HepG2 (cell line): ENCODE results near the gene EGLN2. TPM values are rescaled to one million over a fixed set of nuclear protein-coding genes. Genes with fewer than 3 reads are reported as not detected.

ENCODE experiments used
- DZIP1 ChIP-seq: sonication (generic); formaldehyde crosslinking; IDR thresholded peaks from 2 replicates; pipeline ENCODE4 v1.5.0; 2020; ENCODE audit warnings: mild to moderate bottlenecking, missing genetic modification reagents
- ELF1 ChIP-seq: sonication (generic); formaldehyde crosslinking; IDR thresholded peaks from 2 replicates; pipeline ENCODE4 v1.4.0; 2020; ENCODE audit warnings: missing genetic modification reagents
- FOSL1 ChIP-seq: sonication (generic); formaldehyde crosslinking; IDR thresholded peaks from 2 replicates; pipeline ENCODE4 v1.9.0; 2021; ENCODE audit warnings: missing genetic modification reagents, borderline replicate concordance
- JUNB ChIP-seq: sonication (generic); formaldehyde crosslinking; IDR thresholded peaks from 2 replicates; pipeline ENCODE4 v1.8.0; 2022; ENCODE audit warnings: missing genetic modification reagents, mild to moderate bottlenecking, borderline replicate concordance
- NR2F1 ChIP-seq, 2 experiments: fragments of 450-650 bp in 1 of 2; formaldehyde crosslinking in 1 of 2; IDR thresholded peaks; 2 replicates each; pipeline versions ENCODE4 v1.5.0 to v1.6.1; 2016 to 2020; ENCODE audit warnings: mild to moderate bottlenecking in 1 of 2, missing compliant biosample characterization in 1 of 2, missing genetic modification reagents in 1 of 2, moderate library complexity in 1 of 2
- PPARG ChIP-seq: conservative IDR thresholded peaks from 2 replicates; pipeline ENCODE4 v1.6.1; 2016; ENCODE audit warnings: missing biosample characterization, missing genetic modification reagents
- PRMT3 ChIP-seq: sonication (generic); formaldehyde crosslinking; IDR thresholded peaks from 2 replicates; pipeline ENCODE4 v1.8.1; 2022; ENCODE audit warnings: low read depth, mild to moderate bottlenecking, moderate library complexity, missing genetic modification reagents, borderline replicate concordance
- STAG1 ChIP-seq: sonication (generic); formaldehyde crosslinking; IDR thresholded peaks from 2 replicates; pipeline ENCODE4 v1.4.0; 2020; ENCODE audit warnings: missing genetic modification reagents
- STAT5B ChIP-seq: sonication (generic); formaldehyde crosslinking; IDR thresholded peaks from 2 replicates; pipeline ENCODE4 v1.4.0; 2020; ENCODE audit warnings: missing genetic modification reagents
- TERF1 ChIP-seq: sonication (generic); formaldehyde crosslinking; IDR thresholded peaks from 2 replicates; pipeline ENCODE4 v1.8.0; 2022; ENCODE audit warnings: mild to moderate bottlenecking, missing genetic modification reagents, moderate library complexity
- ZBTB7A ChIP-seq: sonication (generic); formaldehyde crosslinking; IDR thresholded peaks from 2 replicates; pipeline ENCODE4 v1.8.0; 2022; ENCODE audit warnings: mild to moderate bottlenecking, missing genetic modification reagents
- ZFP62 ChIP-seq: sonication (generic); formaldehyde crosslinking; IDR thresholded peaks from 2 replicates; pipeline ENCODE4 v1.4.0; 2020; ENCODE audit warnings: missing genetic modification reagents
- ZNF530 ChIP-seq: sonication (generic); formaldehyde crosslinking; IDR thresholded peaks from 2 replicates; pipeline ENCODE4 v1.5.0; 2020; ENCODE audit warnings: low read depth, mild to moderate bottlenecking, missing genetic modification reagents
- ZNF549 ChIP-seq: sonication (generic); formaldehyde crosslinking; IDR thresholded peaks from 2 replicates; pipeline ENCODE4 v1.5.0; 2020; ENCODE audit warnings: missing genetic modification reagents
- ZNF607 ChIP-seq: sonication (generic); formaldehyde crosslinking; IDR thresholded peaks from 2 replicates; pipeline ENCODE4 v1.5.1; 2020; ENCODE audit warnings: missing genetic modification reagents, mild to moderate bottlenecking, borderline replicate concordance
- ZNF678 ChIP-seq: sonication (generic); formaldehyde crosslinking; IDR thresholded peaks from 2 replicates; pipeline ENCODE4 v1.4.0; 2020; ENCODE audit warnings: mild to moderate bottlenecking, missing genetic modification reagents
- ZNF737 ChIP-seq: sonication (generic); formaldehyde crosslinking; IDR thresholded peaks from 2 replicates; pipeline ENCODE4 v1.5.0; 2020; ENCODE audit warnings: missing genetic modification reagents, mild to moderate bottlenecking, borderline replicate concordance
- ZNF841 ChIP-seq: sonication (generic); formaldehyde crosslinking; IDR thresholded peaks from 2 replicates; pipeline ENCODE4 v1.8.1; 2023; ENCODE audit warnings: missing genetic modification reagents, borderline replicate concordance
- polyA plus RNA-seq, 8 experiments: library from polyadenylated mRNA; depleted of rRNA in 3 of 8; stranded (reverse) in 7 of 8; unstranded in 1 of 8; fragments of >200 nt; fragmentation: Illumina TruSeq in 4 of 8; extraction: Trizol in 4 of 8; gene quantifications; 2 replicates each; pipeline versions ENCODE4 v1.2.1 to v1.2.3, GENCODE V29; 2011 to 2016; ENCODE audit warnings: low read depth in 4 of 8, missing spikeins in 1 of 8, mixed read lengths in 1 of 8; ENCODE audit not compliant: insufficient read depth in 1 of 8
- total RNA-seq, 5 experiments: library from RNA; depleted of rRNA; stranded (reverse); fragments of >200 nt; fragmentation: Illumina TruSeq; extraction: Trizol; gene quantifications; 2 replicates each; pipeline ENCODE4 v1.2.3, GENCODE V29; 2016; ENCODE audit warnings: low read depth in 1 of 5
- TF ChIP-seq, protein P1 (sequence below): sonication (generic); formaldehyde crosslinking; IDR thresholded peaks from 2 replicates; pipeline ENCODE4 v1.4.0; 2020; ENCODE audit warnings: missing genetic modification reagents

The EGLN2 gene
- total and polyA plus RNA-seq, 2 of the 13 experiments (the other 11 are each of a cell fraction or from before 2014, with no cell fraction given): 16.5 to 40.8 TPM

GRCh38 chr19:40750058-40750873, 48.7 kb upstream of the EGLN2 start, which contains the start of gene ACTMAP (continued):
- no peak for TF ChIP-seq ZNF841 (CRISPR knock-in tag)
- TF ChIP-seq PRMT3 (CRISPR knock-in tag): no peak
- TF ChIP-seq NR2F1 (CRISPR knock-in tag; IDR thresholded peaks at IDR 0.05): peak; percentile 88 to 99
- no peak for TF ChIP-seq STAT5B (CRISPR knock-in tag)
- TF ChIP-seq ZNF530 (CRISPR knock-in tag): no peak
- no peak; the same call in 1 of the 2 replicates for TF ChIP-seq ZNF607
- TF ChIP-seq STAG1 (CRISPR knock-in tag): no peak
- no peak for TF ChIP-seq PPARG (CRISPR knock-in tag)
- no peak for TF ChIP-seq ZNF678 (CRISPR knock-in tag)
- 0 out of 2 replicates have a peak, but pooled peaks have one; percentile 42 for TF ChIP-seq ZNF737 (CRISPR knock-in tag)
- TF ChIP-seq, protein P1, sequence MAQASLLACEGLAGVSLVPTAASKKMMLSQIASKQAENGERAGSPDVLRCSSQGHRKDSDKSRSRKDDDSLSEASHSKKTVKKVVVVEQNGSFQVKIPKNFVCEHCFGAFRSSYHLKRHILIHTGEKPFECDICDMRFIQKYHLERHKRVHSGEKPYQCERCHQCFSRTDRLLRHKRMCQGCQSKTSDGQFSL (CRISPR knock-in tag): no peak
- no peak for TF ChIP-seq JUNB (CRISPR knock-in tag)
- TF ChIP-seq ZBTB7A (CRISPR knock-in tag): no peak
- TF ChIP-seq DZIP1 (CRISPR knock-in tag): no peak
- no peak for TF ChIP-seq FOSL1 (CRISPR knock-in tag)
- TF ChIP-seq ELF1: peak; percentile 90
- no peak for TF ChIP-seq ZFP62 (CRISPR knock-in tag)
- no peak for TF ChIP-seq TERF1 (CRISPR knock-in tag)
- no peak for TF ChIP-seq ZNF549
